Hepatocyte (in vitro differentiated cells): ENCODE measurements around the gene PLCL2. TPM values are rescaled to one million over a fixed set of nuclear protein-coding genes. Genes with fewer than 3 reads are reported as not detected.

Experiments used
- DNase-seq: peaks from one replicate; pipeline ENCODE4 v3.0.0-alpha.2; 2016; ENCODE audit warnings: low spot score
- H2AFZ ChIP-seq: fragments of 200-600 bp; sonication (generic); 2 replicates; pipeline ENCODE4 v1.6.0; 2016; ENCODE audit warnings: antibody characterized with exemption, mild to moderate bottlenecking
- H3K27ac ChIP-seq: fragments of 200-600 bp; sonication (generic); 2 replicates; pipeline ENCODE4 v1.5.1; 2016; ENCODE audit warnings: mild to moderate bottlenecking
- H3K27me3 ChIP-seq: fragments of 200-600 bp; sonication (generic); 2 replicates; pipeline ENCODE4 v1.6.1; 2016
- H3K36me3 ChIP-seq: fragments of 200-600 bp; sonication (generic); replicated peaks from 2 replicates; pipeline ENCODE4 v1.5.1; 2016; ENCODE audit warnings: low read depth; ENCODE audit not compliant: insufficient read depth
- H3K4me1 ChIP-seq: fragments of 200-600 bp; sonication (generic); 2 replicates; pipeline ENCODE4 v1.5.1; 2016; ENCODE audit warnings: mild to moderate bottlenecking, moderate library complexity; ENCODE audit not compliant: insufficient read depth
- H3K4me2 ChIP-seq: fragments of 200-600 bp; sonication (generic); 2 replicates; pipeline ENCODE4 v1.6.0; 2016
- H3K4me3 ChIP-seq: fragments of 200-600 bp; sonication (generic); 2 replicates; pipeline ENCODE4 v1.5.1; 2016; ENCODE audit warnings: mild to moderate bottlenecking
- H3K79me2 ChIP-seq: fragments of 200-600 bp; sonication (generic); 2 replicates; pipeline ENCODE4 v1.6.0; 2017; ENCODE audit warnings: mild to moderate bottlenecking
- H3K9me2 ChIP-seq: fragments of 200-600 bp; sonication (generic); replicated peaks from 2 replicates; pipeline ENCODE4 v1.6.0; 2017; ENCODE audit warnings: mild to moderate bottlenecking; ENCODE audit not compliant: insufficient read depth
- H3K9me3 ChIP-seq: fragments of 200-600 bp; sonication (generic); 2 replicates; pipeline ENCODE4 v1.5.1; 2016; ENCODE audit warnings: low read depth, mild to moderate bottlenecking
- H4K20me1 ChIP-seq: fragments of 200-600 bp; sonication (generic); 2 replicates; pipeline ENCODE4 v1.6.0; 2016; ENCODE audit warnings: mild to moderate bottlenecking; ENCODE audit not compliant: insufficient read depth, poor library complexity, severe bottlenecking
- EZH2 ChIP-seq: fragments of 200-600 bp; sonication (generic); IDR thresholded peaks from 2 replicates; pipeline ENCODE4 v1.6.1; 2016; ENCODE audit warnings: antibody characterized with exemption, mild to moderate bottlenecking, borderline replicate concordance
- EZH2phosphoT487 ChIP-seq: fragments of 200-600 bp; sonication (generic); IDR thresholded peaks from one replicate; pipeline ENCODE4 v1.6.1; 2018; ENCODE audit warnings: antibody characterized with exemption, mild to moderate bottlenecking, low read depth, moderate library complexity; ENCODE audit not compliant: unreplicated experiment, severe bottlenecking
- WGBS: methylation state at CpG from one replicate; pipeline ENCODE4 v1.1.6; 2016; ENCODE audit warnings: low lambda C conversion rate; ENCODE audit errors: missing lambda C conversion rate; 5-methylcytosine and 5-hydroxymethylcytosine counted together
- polyA plus RNA-seq: library from polyadenylated mRNA; unstranded; fragments of >200 nt; fragmentation: Nextera tagmentation; extraction: Ambion mirVana; gene quantifications from 2 replicates; pipeline ENCODE4 v1.2.1, GENCODE V29; 2016
- total RNA-seq: library from RNA; depleted of rRNA; stranded (reverse); fragments of >200 nt; gene quantifications from 2 replicates; pipeline ENCODE4 v1.2.3, GENCODE V29; 2014
- TF ChIP-seq, protein P1 (sequence below): fragments of 200-600 bp; sonication (generic); IDR thresholded peaks from 2 replicates; pipeline ENCODE4 v1.5.1; 2016; ENCODE audit warnings: antibody characterized with exemption, mild to moderate bottlenecking; ENCODE audit not compliant: poor library complexity

Gene PLCL2
- total and polyA plus RNA-seq, 2 experiments from 2014 or later: 3.2 to 14.2 TPM

DNA sequence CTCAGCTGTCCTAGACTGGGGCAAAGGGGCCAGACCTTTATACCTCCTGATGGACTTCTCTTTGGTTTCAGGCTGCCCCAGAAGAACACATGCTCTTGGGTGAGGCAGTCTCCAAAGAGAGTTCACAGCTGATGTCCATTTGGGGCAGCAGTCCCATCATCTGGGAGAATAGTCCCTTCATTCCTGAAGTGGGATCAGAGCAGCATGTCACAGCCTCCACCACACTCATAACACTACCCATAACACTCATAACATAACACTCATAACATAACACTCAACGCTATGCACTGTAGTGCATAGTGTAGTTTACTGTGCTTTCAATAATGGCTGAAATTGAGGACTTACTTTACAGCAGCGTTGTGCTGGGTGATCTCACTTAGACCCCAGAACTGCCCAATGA is 36.7 kb upstream of the PLCL2 start:
- Histone ChIP-seq H2AFZ (no peak overlapping the region), H4K20me1 (no peaks in the 10 kb centered on the region), H3K9me2 (no peaks in the 10 kb centered on the region), H3K4me1 (no peaks in the 10 kb centered on the region), H3K9me3 (no peaks in the 10 kb centered on the region), H3K4me2 (no peak overlapping the region), H3K4me3 (no peak overlapping the region), H3K27me3 (no peaks in the 10 kb centered on the region), H3K27ac (no peak overlapping the region), H3K36me3 (no peaks in the 10 kb centered on the region), H3K79me2 (no peaks in the 10 kb centered on the region)
- no peak for TF ChIP-seq EZH2phosphoT487
- TF ChIP-seq, protein P1, sequence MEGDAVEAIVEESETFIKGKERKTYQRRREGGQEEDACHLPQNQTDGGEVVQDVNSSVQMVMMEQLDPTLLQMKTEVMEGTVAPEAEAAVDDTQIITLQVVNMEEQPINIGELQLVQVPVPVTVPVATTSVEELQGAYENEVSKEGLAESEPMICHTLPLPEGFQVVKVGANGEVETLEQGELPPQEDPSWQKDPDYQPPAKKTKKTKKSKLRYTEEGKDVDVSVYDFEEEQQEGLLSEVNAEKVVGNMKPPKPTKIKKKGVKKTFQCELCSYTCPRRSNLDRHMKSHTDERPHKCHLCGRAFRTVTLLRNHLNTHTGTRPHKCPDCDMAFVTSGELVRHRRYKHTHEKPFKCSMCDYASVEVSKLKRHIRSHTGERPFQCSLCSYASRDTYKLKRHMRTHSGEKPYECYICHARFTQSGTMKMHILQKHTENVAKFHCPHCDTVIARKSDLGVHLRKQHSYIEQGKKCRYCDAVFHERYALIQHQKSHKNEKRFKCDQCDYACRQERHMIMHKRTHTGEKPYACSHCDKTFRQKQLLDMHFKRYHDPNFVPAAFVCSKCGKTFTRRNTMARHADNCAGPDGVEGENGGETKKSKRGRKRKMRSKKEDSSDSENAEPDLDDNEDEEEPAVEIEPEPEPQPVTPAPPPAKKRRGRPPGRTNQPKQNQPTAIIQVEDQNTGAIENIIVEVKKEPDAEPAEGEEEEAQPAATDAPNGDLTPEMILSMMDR: no peak
- TF ChIP-seq EZH2: no peak
- WGBS: 89% methylated on average over 2 of the region's 2 CpGs
- no peak for DNase-seq

- Histone ChIP-seq H3K4me1 (no peaks in the 10 kb centered on the region), H3K36me3 (no peaks in the 10 kb centered on the region), H3K4me3 (no peak overlapping the region), H3K27me3 (no peaks in the 10 kb centered on the region), H2AFZ (no peak overlapping the region), H4K20me1 (no peaks in the 10 kb centered on the region), H3K27ac (no peak overlapping the region), H3K9me2 (no peaks in the 10 kb centered on the region), H3K9me3 (no peaks in the 10 kb centered on the region), H3K79me2 (no peaks in the 10 kb centered on the region), H3K4me2 (no peak overlapping the region)
- DNase-seq: no peak
- 44% methylated on average over 8 of the region's 8 CpGs for WGBS
- TF ChIP-seq EZH2: no peak
- TF ChIP-seq, protein P1: no peak
- no peak for TF ChIP-seq EZH2phosphoT487
These were observed 35.5 kb upstream of the PLCL2 start for GRCh38 chr3:16849229-16849628.

- Histone ChIP-seq H3K4me2 (no peak overlapping the region), H3K4me3 (no peak overlapping the region), H3K4me1 (no peaks in the 10 kb centered on the region), H3K79me2 (no peaks in the 10 kb centered on the region), H3K9me3 (no peaks in the 10 kb centered on the region), H2AFZ (no peak overlapping the region), H3K9me2 (no peaks in the 10 kb centered on the region), H3K27ac (no peak overlapping the region), H3K36me3 (no peaks in the 10 kb centered on the region), H4K20me1 (no peaks in the 10 kb centered on the region), H3K27me3 (no peaks in the 10 kb centered on the region)
- DNase-seq: no peak
- TF ChIP-seq EZH2 (no peak), EZH2phosphoT487 (no peak)
- TF ChIP-seq, protein P1: no peak
- WGBS: 63% methylated on average over 3 of the region's 3 CpGs
These were observed 35.0 kb upstream of the PLCL2 start for GRCh38 chr3:16849795-16850194.

DNA sequence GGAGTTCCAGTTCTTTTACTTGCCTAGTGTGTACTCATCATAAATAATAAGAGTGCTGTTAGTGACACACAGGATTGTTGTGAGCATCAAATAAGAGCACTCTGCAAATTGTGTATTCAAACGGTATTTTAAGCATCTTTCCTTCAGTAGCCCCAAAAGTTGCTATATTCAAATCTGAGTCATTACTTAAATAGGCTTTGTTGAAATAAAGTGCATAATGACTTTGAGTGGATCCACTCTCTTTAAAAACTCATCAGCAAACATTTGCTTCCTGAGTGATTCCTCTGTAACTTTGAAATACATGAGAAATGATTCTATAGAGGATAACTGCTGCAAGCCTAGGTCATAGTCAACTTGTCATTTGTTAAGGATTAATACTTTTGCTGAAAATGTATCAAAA is 29.3 kb upstream of the PLCL2 start:
- no peak for DNase-seq
- H3K36me3 ChIP-seq: no peaks in the 10 kb centered on the region
- no peaks in the 10 kb centered on the region for H3K9me3 ChIP-seq
- no peaks in the 10 kb centered on the region for H3K9me2 ChIP-seq
- TF ChIP-seq, protein P1: no peak
- no peak for TF ChIP-seq EZH2
- no peak for TF ChIP-seq EZH2phosphoT487
- no peaks in the 10 kb centered on the region for H3K4me1 ChIP-seq
- H2AFZ ChIP-seq: no peak overlapping the region
- H3K4me3 ChIP-seq: no peak overlapping the region
- H3K79me2 ChIP-seq: no peaks in the 10 kb centered on the region
- H4K20me1 ChIP-seq: no peaks in the 10 kb centered on the region
- no peaks in the 10 kb centered on the region for H3K27me3 ChIP-seq
- WGBS: 80% methylated on average over 1 of the region's 1 CpG
- no peak overlapping the region for H3K4me2 ChIP-seq
- no peak overlapping the region for H3K27ac ChIP-seq
